Measurements from ENCODE around the gene KIRREL3.

Gene KIRREL3

GRCh38 chr11:126473269-126473668 is 527.3 kb downstream of the KIRREL3 start:
- TF ChIP-seq EZH2phosphoT487 (conservative IDR thresholded peaks at IDR 0.05; ENCODE audit: low read length) (no peak), CTCF (IDR thresholded peaks at IDR 0.05; ENCODE audit: insufficient read depth, low read length, poor library complexity, severe bottlenecking) (no peak)
- Histone ChIP-seq H3K9me3 (ENCODE audit: insufficient read depth, low read length) (no peaks in the 10 kb centered on the region), H3K4me3 (ENCODE audit: insufficient read depth, low read length, poor library complexity, severe bottlenecking) (no peak overlapping the region), H3K27ac (ENCODE audit: low read depth, low read length) (no peak overlapping the region), H3K9me2 (replicated peaks; ENCODE audit: insufficient read depth, low read length) (no peaks in the 10 kb centered on the region), H3F3A (ENCODE audit: insufficient read depth) (no peaks in the 10 kb centered on the region), H2AFZ (ENCODE audit: low read depth, low read length, severe bottlenecking) (no peak overlapping the region), H3K9ac (ENCODE audit: low read length) (no peak overlapping the region), H3K4me2 (ENCODE audit: low read depth, low read length, poor library complexity, severe bottlenecking) (no peak overlapping the region), H3K36me3 (ENCODE audit: low read length) (no peaks in the 10 kb centered on the region), H3K27me3 (ENCODE audit: low read length) (no peaks in the 10 kb centered on the region), H3K79me2 (ENCODE audit: insufficient read depth, low read length) (no peaks in the 10 kb centered on the region), H4K20me1 (ENCODE audit: low read depth, low read length) (no peaks in the 10 kb centered on the region)

- no peaks in the 10 kb centered on the region for H4K20me1 ChIP-seq (ENCODE audit: low read depth, low read length)
- H3K9ac ChIP-seq (ENCODE audit: low read length): no peak overlapping the region
- no peaks in the 10 kb centered on the region for H3K9me3 ChIP-seq (ENCODE audit: insufficient read depth, low read length)
- no peaks in the 10 kb centered on the region for H3K36me3 ChIP-seq (ENCODE audit: low read length)
- no peak overlapping the region for H3K27ac ChIP-seq (ENCODE audit: low read depth, low read length)
- no peak overlapping the region for H3K4me3 ChIP-seq (ENCODE audit: insufficient read depth, low read length, poor library complexity, severe bottlenecking)
- no peaks in the 10 kb centered on the region for H3K9me2 ChIP-seq (replicated peaks; ENCODE audit: insufficient read depth, low read length)
- no peak overlapping the region for H3K4me2 ChIP-seq (ENCODE audit: low read depth, low read length, poor library complexity, severe bottlenecking)
- H3K27me3 ChIP-seq (ENCODE audit: low read length): no peaks in the 10 kb centered on the region
- H3K79me2 ChIP-seq (ENCODE audit: insufficient read depth, low read length): no peaks in the 10 kb centered on the region
- TF ChIP-seq CTCF (IDR thresholded peaks at IDR 0.05; ENCODE audit: insufficient read depth, low read length, poor library complexity, severe bottlenecking): no peak
- TF ChIP-seq EZH2phosphoT487 (conservative IDR thresholded peaks at IDR 0.05; ENCODE audit: low read length): no peak
- no peaks in the 10 kb centered on the region for H3F3A ChIP-seq (ENCODE audit: insufficient read depth)
- no peak overlapping the region for H2AFZ ChIP-seq (ENCODE audit: low read depth, low read length, severe bottlenecking)
These were observed 531.3 kb downstream of the KIRREL3 start for GRCh38 chr11:126469311-126469710.

GRCh38 chr11:126468102-126468521 is 532.5 kb downstream of the KIRREL3 start:
- Histone ChIP-seq H3K36me3 (ENCODE audit: low read length) (no peaks in the 10 kb centered on the region), H2AFZ (ENCODE audit: low read depth, low read length, severe bottlenecking) (no peak overlapping the region), H3K27me3 (ENCODE audit: low read length) (no peaks in the 10 kb centered on the region), H3F3A (ENCODE audit: insufficient read depth) (no peaks in the 10 kb centered on the region), H3K9me3 (ENCODE audit: insufficient read depth, low read length) (no peaks in the 10 kb centered on the region), H3K4me2 (ENCODE audit: low read depth, low read length, poor library complexity, severe bottlenecking) (no peak overlapping the region), H3K4me3 (ENCODE audit: insufficient read depth, low read length, poor library complexity, severe bottlenecking) (no peak overlapping the region), H3K27ac (ENCODE audit: low read depth, low read length) (no peak overlapping the region), H3K9me2 (replicated peaks; ENCODE audit: insufficient read depth, low read length) (no peaks in the 10 kb centered on the region), H3K9ac (ENCODE audit: low read length) (no peak overlapping the region), H3K79me2 (ENCODE audit: insufficient read depth, low read length) (no peaks in the 10 kb centered on the region), H4K20me1 (ENCODE audit: low read depth, low read length) (no peaks in the 10 kb centered on the region)
- TF ChIP-seq CTCF (IDR thresholded peaks at IDR 0.05; ENCODE audit: insufficient read depth, low read length, poor library complexity, severe bottlenecking) (no peak), EZH2phosphoT487 (conservative IDR thresholded peaks at IDR 0.05; ENCODE audit: low read length) (no peak)

Data from SU-DHL-6 (cell line).